Astrocyte of the spinal cord (primary cell): ENCODE data around the gene PKIB.

Source experiments
- DNase-seq: peaks from one replicate; pipeline ENCODE4 v3.0.0; 2011; ENCODE audit warnings: low read depth, low spot score
- H3K4me3 ChIP-seq: 2 replicates; pipeline ENCODE4 v1.5.1; 2011; ENCODE audit warnings: low read depth, mild to moderate bottlenecking, low read length, moderate library complexity
- CTCF ChIP-seq: IDR thresholded peaks from 2 replicates; pipeline ENCODE4 v1.5.1; 2012; ENCODE audit warnings: low read depth, mild to moderate bottlenecking, low read length, inconsistent platforms
- in situ Hi-C: cut with HindIII; loops from 2 replicates; pipeline ENCODE4 v1.10.0; 2017; ENCODE audit warnings: low sequenced_read_pairs

PKIB gene

GRCh38 chr6:122671251-122671650 is 61.0 kb downstream of the PKIB start:
- no peak overlapping the region for H3K4me3 ChIP-seq
- no peak for DNase-seq
- in situ Hi-C loops, result no loop called here
- TF ChIP-seq CTCF, result no peak

- TF ChIP-seq CTCF, result no peak
- in situ Hi-C loops, result no loop called here
- DNase-seq, result no peak
- H3K4me3 ChIP-seq, result no peak overlapping the region
Measured at GRCh38 chr6:122673343-122673961, 63.2 kb downstream of the PKIB start.

- in situ Hi-C loops, result no loop called here
- no peak for TF ChIP-seq CTCF
- DNase-seq, result no peak
- H3K4me3 ChIP-seq, result no peak overlapping the region
Measured at GRCh38 chr6:122676146-122676545, 65.9 kb downstream of the PKIB start.

GRCh38 chr6:122676688-122677087 is 66.5 kb downstream of the PKIB start:
- in situ Hi-C loops, result no loop called here
- DNase-seq, result no peak
- no peak overlapping the region for H3K4me3 ChIP-seq
- no peak for TF ChIP-seq CTCF

GRCh38 chr6:122677406-122677805 is 67.2 kb downstream of the PKIB start:
- no peak for DNase-seq
- in situ Hi-C loops, result no loop called here
- no peak overlapping the region for H3K4me3 ChIP-seq
- no peak for TF ChIP-seq CTCF

GRCh38 chr6:122678841-122679240 is 68.6 kb downstream of the PKIB start:
- no peak for TF ChIP-seq CTCF
- no peak overlapping the region for H3K4me3 ChIP-seq
- DNase-seq, result no peak
- in situ Hi-C loops, result no loop called here

GRCh38 chr6:122681705-122682104 is 71.5 kb downstream of the PKIB start:
- TF ChIP-seq CTCF, result no peak
- H3K4me3 ChIP-seq, result no peak overlapping the region
- in situ Hi-C loops, result no loop called here
- no peak for DNase-seq
